ENCODE data around the gene IPMK. TPM values are rescaled to one million over a fixed set of nuclear protein-coding genes. Genes with fewer than 3 reads are reported as not detected.
"Not testable (repeated sequence)": the region's sequence is repeated elsewhere in the genome, so short reads cannot be mapped to it uniquely, and the experiment has no call there.

Gene IPMK
- total RNA-seq, 1 experiment from 2014 or later: 7.2 TPM

DNA sequence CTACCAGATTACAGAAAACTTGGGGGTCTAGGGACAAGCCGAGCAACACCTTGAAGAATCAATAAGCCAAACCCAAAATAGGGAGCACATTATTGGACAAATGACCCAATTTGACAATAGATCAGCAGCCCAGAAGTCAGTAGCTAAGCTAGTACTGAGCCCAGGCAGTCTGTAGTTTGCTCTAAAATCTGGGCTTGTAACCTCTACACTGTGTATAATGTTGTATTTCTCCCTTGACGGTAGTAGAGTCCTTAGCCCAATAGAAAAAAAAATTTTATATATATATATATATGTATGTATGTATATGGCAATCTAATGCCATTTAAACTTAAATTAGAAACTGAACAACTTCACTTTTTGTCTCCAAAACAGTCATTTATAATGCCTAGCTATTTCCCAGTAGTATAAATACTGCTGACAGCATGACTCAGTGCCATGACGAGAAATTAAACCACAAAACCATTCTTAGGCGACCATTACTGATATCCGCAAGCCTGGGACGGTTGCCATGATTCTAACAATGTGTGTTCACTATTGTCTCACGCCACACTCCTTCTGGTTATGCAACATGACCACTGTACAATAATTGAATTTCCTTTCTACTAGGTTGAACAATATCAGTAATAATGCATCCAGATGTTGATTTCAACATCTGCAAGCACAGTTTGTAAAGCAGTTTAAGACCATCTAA, 110.5 kb downstream of the IPMK start:
- Mint-ChIP-seq H3K4me1 (peaks cover 9 to 11% of the 10 kb centered on the region in 2 experiments), H3K27me3 (ENCODE audit: low read depth) (no peaks in the 10 kb centered on the region), H3K36me3 (ENCODE audit: insufficient read depth in 1 of 3, low read depth in 3 of 3) (no peaks in the 10 kb centered on the region), H3K27ac (no peak overlapping the region), H3K9me3 (no peaks in the 10 kb centered on the region), H3K4me3 (no peak overlapping the region)
- H3K14ac ChIP-seq (ENCODE audit: insufficient read depth, low read length): no peak overlapping the region
- H2BK5ac ChIP-seq (ENCODE audit: insufficient read length, low read length): no peak overlapping the region
- H3K27me3 ChIP-seq (ENCODE audit: insufficient read depth, low read length): no peaks in the 10 kb centered on the region
- TF ChIP-seq, protein P1, sequence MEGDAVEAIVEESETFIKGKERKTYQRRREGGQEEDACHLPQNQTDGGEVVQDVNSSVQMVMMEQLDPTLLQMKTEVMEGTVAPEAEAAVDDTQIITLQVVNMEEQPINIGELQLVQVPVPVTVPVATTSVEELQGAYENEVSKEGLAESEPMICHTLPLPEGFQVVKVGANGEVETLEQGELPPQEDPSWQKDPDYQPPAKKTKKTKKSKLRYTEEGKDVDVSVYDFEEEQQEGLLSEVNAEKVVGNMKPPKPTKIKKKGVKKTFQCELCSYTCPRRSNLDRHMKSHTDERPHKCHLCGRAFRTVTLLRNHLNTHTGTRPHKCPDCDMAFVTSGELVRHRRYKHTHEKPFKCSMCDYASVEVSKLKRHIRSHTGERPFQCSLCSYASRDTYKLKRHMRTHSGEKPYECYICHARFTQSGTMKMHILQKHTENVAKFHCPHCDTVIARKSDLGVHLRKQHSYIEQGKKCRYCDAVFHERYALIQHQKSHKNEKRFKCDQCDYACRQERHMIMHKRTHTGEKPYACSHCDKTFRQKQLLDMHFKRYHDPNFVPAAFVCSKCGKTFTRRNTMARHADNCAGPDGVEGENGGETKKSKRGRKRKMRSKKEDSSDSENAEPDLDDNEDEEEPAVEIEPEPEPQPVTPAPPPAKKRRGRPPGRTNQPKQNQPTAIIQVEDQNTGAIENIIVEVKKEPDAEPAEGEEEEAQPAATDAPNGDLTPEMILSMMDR (conservative IDR thresholded peaks at IDR 0.05): no peak
- no peak overlapping the region for H4K91ac ChIP-seq (ENCODE audit: insufficient read length, low read depth, low read length)
- H2BK12ac ChIP-seq (ENCODE audit: insufficient read length, low read depth, low read length): no peak overlapping the region
- H3K27ac ChIP-seq (ENCODE audit: insufficient read length, low read depth, low read length): no peak overlapping the region
- WGBS (ENCODE audit: extremely low coverage, insufficient read length, low lambda C conversion rate): no CpG with 5 or more reads among the region's 7 CpGs
- H3K9ac ChIP-seq (ENCODE audit: extremely low read depth, insufficient read length, low read length): no peak overlapping the region
- no peak overlapping the region for H4K5ac ChIP-seq (ENCODE audit: insufficient read length, low read depth, low read length)
- H3K56ac ChIP-seq (ENCODE audit: insufficient read length, low read depth, low read length): no peak overlapping the region
- H3T11ph ChIP-seq (ENCODE audit: low read length): no peak overlapping the region
- H3K4me2 ChIP-seq (ENCODE audit: insufficient read depth, insufficient read length, low read length): no peak overlapping the region
- no peak overlapping the region for H2BK120ac ChIP-seq (ENCODE audit: low read depth, low read length, poor library complexity, severe bottlenecking)
- H2AFZ ChIP-seq (ENCODE audit: low read length): no peak overlapping the region
- no peak overlapping the region for H2AK5ac ChIP-seq (ENCODE audit: insufficient read length, low read length)
- H3K79me1 ChIP-seq (ENCODE audit: insufficient read depth, low read depth, low read length, poor library complexity, severe bottlenecking): no peaks in the 10 kb centered on the region
- no peaks in the 10 kb centered on the region for H3K4me1 ChIP-seq (ENCODE audit: insufficient read depth, low read length)
- H3K9me3 ChIP-seq (ENCODE audit: control insufficient read depth, low read depth, low read length): no peaks in the 10 kb centered on the region
- no peak overlapping the region for H3K18ac ChIP-seq (ENCODE audit: insufficient read length, low read depth, low read length)
- no peak overlapping the region for H2BK20ac ChIP-seq (ENCODE audit: low read depth, low read length, poor library complexity, severe bottlenecking)
- H4K8ac ChIP-seq (replicated peaks; ENCODE audit: insufficient read length, low read depth, low read length): no peak overlapping the region
- no peak overlapping the region for H3K23ac ChIP-seq (ENCODE audit: insufficient read length, low read depth, low read length)
- no peaks in the 10 kb centered on the region for H4K20me1 ChIP-seq (ENCODE audit: control insufficient read depth, insufficient read depth, insufficient read length)
- no peak for DNase-seq
- no peak overlapping the region for H3K4ac ChIP-seq (ENCODE audit: low read depth, low read length)
- H3K79me2 ChIP-seq (ENCODE audit: insufficient read depth, low read length): no peaks in the 10 kb centered on the region
- H3K23me2 ChIP-seq (ENCODE audit: insufficient read length, low read depth, low read length, poor library complexity, severe bottlenecking): no peaks in the 10 kb centered on the region
- H2BK15ac ChIP-seq (ENCODE audit: low read depth, low read length): no peak overlapping the region

GRCh38 chr10:58155941-58156340, 111.8 kb downstream of the IPMK start:
- not testable (repeated sequence) for H2AK5ac ChIP-seq (ENCODE audit: insufficient read length, low read length); H3K4me3 Mint-ChIP-seq; H3K4me1 ChIP-seq (ENCODE audit: insufficient read depth, low read length); H3K18ac ChIP-seq (ENCODE audit: insufficient read length, low read depth, low read length); H4K91ac ChIP-seq (ENCODE audit: insufficient read length, low read depth, low read length); H3K27me3 ChIP-seq (ENCODE audit: insufficient read depth, low read length); H3K27me3 Mint-ChIP-seq (ENCODE audit: low read depth); H3K36me3 Mint-ChIP-seq (ENCODE audit: insufficient read depth in 1 of 3, low read depth in 3 of 3); H3K9me3 Mint-ChIP-seq; H3K23ac ChIP-seq (ENCODE audit: insufficient read length, low read depth, low read length); H3T11ph ChIP-seq (ENCODE audit: low read length); H3K27ac ChIP-seq (ENCODE audit: insufficient read length, low read depth, low read length); H3K9me3 ChIP-seq (ENCODE audit: control insufficient read depth, low read depth, low read length); H3K27ac Mint-ChIP-seq; H2AFZ ChIP-seq (ENCODE audit: low read length); H3K9ac ChIP-seq (ENCODE audit: extremely low read depth, insufficient read length, low read length); H3K4ac ChIP-seq (ENCODE audit: low read depth, low read length); H3K14ac ChIP-seq (ENCODE audit: insufficient read depth, low read length); H3K79me1 ChIP-seq (ENCODE audit: insufficient read depth, low read depth, low read length, poor library complexity, severe bottlenecking); H2BK120ac ChIP-seq (ENCODE audit: low read depth, low read length, poor library complexity, severe bottlenecking); H2BK5ac ChIP-seq (ENCODE audit: insufficient read length, low read length); H4K5ac ChIP-seq (ENCODE audit: insufficient read length, low read depth, low read length); H3K4me2 ChIP-seq (ENCODE audit: insufficient read depth, insufficient read length, low read length); H4K20me1 ChIP-seq (ENCODE audit: control insufficient read depth, insufficient read depth, insufficient read length); H4K8ac ChIP-seq (replicated peaks; ENCODE audit: insufficient read length, low read depth, low read length); H2BK15ac ChIP-seq (ENCODE audit: low read depth, low read length); H2BK12ac ChIP-seq (ENCODE audit: insufficient read length, low read depth, low read length); H2BK20ac ChIP-seq (ENCODE audit: low read depth, low read length, poor library complexity, severe bottlenecking); H3K79me2 ChIP-seq (ENCODE audit: insufficient read depth, low read length); DNase-seq; H3K56ac ChIP-seq (ENCODE audit: insufficient read length, low read depth, low read length); H3K23me2 ChIP-seq (ENCODE audit: insufficient read length, low read depth, low read length, poor library complexity, severe bottlenecking)
- no CpG with 5 or more reads among the region's 2 CpGs for WGBS (ENCODE audit: extremely low coverage, insufficient read length, low lambda C conversion rate)
- peaks cover 11 to 13% of the 10 kb centered on the region in 2 experiments for H3K4me1 Mint-ChIP-seq
